NCI-H128 (cell line): ENCODE results near the gene EFHC1.
"Not testable (repeated sequence)": the region's sequence is repeated elsewhere in the genome, so short reads cannot be mapped to it uniquely, and the experiment has no call there.

Experiments used
- DNase-seq: peaks from one replicate; lab custom pipeline; 2025; ENCODE audit not compliant: unreplicated experiment; lab: John Stamatoyannopoulos, UW

Gene EFHC1

DNA sequence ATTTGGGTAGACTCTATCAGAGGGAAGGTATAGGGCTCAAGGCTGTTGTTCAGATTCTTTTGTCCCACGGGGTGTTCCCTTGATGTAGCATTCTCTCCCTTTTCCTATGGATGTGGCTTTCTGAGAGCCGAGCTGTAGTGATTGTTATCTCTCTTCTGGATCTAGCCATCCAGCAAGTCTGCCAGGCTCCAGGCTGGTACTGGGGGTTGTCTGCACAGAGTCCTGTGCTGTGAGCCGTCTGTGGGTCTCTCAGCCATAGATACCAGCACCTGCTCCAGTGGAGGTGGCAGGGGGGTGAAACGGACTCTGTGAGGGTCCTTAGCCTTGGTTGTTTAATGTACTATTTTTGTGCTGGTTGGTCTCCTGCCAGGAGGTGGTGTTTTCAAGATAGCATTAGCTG lies 13.2 kb downstream of the EFHC1 start:
- not testable (repeated sequence) for DNase-seq

DNA sequence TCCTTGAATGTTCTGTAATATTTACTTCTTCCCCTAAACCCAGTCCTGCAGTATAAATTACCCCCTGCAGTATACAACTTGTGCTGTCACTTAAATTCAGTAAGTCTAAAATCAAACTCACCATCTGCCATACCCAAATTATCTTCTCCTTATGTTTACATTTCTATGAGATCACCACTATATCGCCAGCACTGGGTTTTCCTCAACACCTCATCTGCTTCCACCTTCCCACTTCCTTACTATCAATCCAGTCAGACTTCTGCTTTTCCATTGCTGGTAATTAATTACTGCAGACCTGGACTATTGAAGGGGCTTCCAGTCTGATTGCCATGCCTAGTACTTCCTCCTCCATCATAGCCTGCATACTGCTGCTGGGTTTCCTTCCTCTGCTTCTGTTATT lies 15.2 kb downstream of the EFHC1 start:
- DNase-seq, result no peak

DNA sequence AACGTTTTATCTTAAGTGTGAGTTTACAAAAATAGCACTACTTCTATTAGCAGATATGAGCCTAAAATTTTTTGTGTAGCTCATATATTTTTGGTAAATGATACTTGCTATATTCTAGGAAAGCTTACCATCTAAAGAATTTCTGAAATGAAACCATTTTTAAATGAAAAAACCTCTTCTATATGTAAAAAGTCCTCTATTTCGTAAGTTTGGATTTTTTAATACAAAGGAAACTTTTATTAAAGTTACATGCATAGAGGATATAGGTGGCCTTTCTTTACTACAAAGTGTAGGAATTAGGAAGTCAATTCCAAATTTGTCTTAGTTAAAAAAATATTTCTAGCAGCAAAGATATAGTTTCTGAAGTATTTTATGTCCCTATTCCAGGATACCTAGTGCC lies 18.8 kb downstream of the EFHC1 start:
- DNase-seq, result no peak

DNA sequence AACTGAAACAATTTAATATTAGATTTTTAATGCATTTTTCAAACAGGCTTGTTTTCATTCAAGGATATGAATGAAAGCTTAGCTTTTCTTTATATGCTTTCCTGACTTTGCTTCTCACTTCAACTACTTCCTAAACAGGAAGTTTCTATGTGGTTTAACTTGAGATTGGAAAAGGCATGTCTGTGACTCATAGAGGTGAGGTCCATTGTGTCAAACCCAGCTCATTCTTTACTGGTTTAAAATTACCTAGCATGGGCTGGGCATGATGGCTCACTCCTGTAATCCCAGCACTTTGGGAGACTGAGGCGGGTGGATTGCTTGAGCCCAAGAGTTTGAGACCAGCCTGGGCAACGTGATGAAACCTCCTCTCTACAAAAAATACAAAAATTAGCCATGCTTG lies 34.4 kb downstream of the EFHC1 start:
- DNase-seq, result no peak

DNA sequence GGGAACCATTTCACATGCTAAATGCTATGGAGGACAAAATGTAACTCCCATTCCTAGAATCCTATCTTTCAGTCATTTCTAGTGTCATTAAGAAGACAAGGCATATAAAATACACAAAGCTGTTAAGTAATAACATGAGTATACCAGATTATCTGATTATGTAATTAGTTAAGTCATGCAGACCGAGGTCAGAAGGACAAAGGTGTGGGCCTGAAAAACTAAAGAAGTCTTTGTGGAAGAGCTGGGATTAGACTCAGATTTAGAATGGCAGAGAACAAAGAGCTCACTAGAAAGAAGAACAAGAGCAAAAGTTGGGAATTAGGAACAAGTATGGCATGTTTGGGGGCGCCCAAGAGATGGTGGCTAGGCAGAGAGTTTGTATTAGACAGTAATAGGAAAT lies 37.0 kb downstream of the EFHC1 start:
- no peak for DNase-seq

DNA sequence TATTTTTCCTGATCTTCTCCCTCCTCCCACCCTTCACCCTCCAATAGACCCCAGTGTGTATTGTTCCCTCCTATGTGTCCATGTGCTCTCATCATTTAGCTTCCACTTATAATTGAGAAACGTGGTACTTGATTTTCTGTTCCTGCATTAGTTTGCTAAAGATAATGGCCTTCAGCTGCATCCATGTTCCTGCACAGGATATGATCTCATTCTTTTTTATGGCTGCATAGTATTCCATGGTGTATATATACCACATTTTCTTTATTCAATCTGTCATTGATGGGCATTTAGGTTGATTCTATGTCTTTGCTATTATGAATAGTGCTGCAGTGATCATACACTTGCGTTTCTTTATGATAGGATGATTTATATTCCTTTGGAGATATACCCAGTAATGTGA lies 41.1 kb downstream of the EFHC1 start:
- DNase-seq, result not testable (repeated sequence)

DNA sequence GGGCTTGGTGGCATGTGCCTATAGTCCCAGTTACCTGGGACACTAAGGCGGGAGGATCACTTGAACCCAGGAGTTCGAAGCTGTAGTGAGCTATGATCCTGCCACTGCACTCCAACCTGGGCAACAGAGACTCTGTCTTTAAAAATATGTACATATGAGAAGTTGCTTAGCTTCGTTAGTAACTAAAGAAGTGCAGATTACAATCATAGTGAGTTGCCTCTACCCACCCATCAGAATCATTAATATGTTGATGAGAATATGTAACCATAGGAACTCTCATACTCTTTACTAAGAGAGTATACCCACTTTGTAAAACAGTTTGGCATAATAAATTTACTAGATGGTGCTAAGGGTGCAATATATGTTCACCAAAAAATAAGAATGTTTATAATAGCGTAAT lies 54.0 kb downstream of the EFHC1 start:
- no peak for DNase-seq

DNA sequence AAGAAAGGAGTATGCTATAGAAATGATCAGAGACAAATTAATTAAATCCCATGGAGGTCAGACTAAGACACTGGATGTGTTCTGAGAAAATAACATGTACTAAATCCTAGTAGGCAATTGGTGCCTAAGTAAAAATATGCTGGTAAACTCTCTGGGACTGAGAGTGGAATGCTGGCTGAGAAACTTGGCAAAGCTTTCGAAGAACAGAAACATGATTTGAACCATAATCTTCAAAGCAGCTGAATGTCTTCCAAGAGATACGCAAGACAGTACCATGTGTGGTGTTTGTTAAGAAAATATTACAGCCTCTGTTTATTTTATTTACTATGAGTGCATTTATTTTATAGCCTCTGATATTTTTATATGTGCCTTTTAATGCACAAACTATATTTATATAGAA lies 55.2 kb downstream of the EFHC1 start:
- DNase-seq, result no peak

DNA sequence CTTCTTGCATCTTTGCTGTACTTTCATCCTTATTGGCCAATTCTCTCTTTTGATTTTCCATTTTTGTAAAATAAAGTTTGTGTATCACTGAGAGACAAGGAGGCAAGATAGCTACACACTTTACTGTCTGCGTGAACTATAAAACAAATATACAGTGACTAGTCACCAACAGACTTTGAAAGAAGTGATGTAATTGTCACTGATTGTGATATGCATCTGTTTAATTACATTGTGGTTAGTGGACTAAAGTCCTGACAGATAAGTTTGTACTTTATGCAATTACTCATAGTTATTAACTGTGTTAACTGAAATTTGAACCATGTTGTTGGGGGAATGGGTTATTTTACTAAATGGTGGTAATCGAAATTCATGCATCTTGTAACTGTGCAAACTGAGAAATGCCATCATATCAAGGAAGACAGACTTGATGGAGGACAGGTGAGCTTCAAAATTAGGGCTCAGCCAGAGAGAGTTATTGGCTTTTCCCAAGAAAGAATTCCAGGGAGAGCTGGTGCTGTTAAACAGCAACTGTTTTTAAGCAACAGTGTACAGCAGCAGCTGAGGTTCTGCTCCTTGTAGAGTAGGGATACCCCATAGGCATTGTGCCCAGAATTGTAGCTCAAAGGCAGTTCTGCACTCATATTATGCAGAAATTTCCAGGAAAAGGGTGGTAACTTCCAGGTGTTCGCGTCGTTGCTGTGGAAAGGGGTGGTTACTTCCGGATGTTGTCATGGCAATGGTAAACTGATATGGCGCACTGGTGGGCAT lies 62.9 kb downstream of the EFHC1 start:
- no peak for DNase-seq

DNA sequence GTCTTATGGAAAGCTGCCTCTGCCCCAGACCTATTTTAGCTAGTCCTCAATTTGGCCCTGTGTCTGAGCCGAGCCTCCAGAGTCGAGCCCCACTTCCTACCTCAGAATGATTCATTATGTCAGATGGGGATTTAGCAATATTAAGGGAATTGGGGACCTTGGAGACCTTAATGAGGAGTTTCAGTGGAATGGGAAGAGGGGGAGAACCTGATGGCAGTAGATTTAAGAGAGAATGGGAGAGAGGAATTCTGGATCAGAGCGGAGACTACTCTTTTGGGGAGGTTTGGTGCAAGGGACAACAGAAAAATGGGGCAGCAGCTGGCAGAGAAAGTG lies 63.5 kb downstream of the EFHC1 start:
- DNase-seq, result no peak

DNA sequence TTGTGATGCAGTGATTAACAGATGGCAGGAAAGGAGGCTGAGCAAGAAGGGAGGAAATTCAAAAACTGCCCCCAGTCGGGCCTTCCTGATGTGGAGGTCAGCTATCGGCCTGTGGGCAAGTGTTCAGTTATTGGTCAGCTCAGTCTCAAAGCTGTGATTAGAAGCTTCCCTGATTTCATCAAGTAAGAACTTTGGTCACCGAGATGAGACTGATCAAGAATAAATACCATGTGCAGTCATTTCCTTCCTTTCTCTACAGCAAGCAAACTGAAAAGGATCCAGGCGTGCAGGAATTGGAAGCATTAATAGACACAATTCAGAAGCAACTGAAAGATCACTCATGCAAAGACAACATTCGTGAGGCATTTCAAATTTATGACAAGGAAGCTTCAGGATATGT lies 69.7 kb downstream of the EFHC1 start:
- DNase-seq, result no peak

DNA sequence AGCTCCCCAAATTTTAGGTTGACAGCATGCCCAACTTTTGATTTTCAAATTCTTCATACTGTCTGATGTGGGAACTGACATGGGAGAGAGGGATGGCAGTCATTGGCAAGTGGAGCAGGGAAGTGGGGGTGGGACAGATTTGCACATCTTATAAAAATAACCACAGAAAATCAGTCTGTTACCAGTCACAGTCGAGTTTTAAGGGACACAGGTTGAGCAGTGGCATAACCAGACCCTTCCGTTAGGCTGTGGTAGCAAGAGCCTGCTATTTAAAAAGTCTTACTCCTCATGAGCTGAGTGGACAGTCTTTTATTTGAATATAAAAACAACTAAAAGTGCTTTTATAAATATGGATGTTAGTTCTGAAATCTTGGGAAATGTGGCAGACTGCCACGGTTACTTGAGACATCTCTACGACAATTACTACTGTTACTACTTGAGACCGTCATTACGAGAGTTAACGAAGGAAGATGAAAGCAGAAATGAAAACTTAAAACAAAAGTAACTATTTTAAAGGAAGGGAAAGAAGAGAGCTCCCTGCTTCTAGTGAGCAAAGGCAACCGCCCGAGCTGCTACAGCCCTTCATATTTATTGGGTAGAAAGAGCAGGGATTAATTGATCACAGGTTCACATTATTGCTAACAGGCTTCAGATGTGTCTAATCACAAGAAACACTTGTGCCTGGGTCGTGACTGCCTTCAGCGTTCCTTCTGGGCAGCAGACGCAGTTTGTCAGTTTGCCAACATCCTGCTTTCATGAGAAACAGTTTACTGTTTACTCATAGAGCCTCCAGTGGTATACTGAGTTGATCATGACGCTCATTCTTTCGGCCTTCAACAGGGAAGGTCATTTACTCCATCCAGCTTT lies 71.3 kb downstream of the EFHC1 start:
- no peak for DNase-seq

DNA sequence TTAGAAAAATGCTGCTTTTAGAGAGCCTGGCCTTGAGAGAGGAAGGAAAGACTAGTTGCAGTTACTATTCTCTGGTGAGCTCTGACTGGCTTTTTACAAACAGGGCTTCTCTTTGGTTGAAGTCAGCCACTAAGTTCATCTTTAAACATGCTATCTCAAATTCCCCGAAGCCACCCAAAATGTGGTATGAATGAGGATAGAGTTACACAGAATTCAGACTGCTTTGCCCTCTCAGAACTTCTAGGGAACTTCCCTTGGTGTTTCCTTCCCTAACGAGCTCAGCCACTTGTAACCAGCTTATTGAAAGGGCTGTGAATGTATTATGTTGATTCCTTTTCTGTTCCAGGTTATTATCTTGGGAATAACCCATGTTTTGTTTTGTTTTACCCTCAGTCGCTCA lies 73.5 kb downstream of the EFHC1 start:
- no peak for DNase-seq

DNA sequence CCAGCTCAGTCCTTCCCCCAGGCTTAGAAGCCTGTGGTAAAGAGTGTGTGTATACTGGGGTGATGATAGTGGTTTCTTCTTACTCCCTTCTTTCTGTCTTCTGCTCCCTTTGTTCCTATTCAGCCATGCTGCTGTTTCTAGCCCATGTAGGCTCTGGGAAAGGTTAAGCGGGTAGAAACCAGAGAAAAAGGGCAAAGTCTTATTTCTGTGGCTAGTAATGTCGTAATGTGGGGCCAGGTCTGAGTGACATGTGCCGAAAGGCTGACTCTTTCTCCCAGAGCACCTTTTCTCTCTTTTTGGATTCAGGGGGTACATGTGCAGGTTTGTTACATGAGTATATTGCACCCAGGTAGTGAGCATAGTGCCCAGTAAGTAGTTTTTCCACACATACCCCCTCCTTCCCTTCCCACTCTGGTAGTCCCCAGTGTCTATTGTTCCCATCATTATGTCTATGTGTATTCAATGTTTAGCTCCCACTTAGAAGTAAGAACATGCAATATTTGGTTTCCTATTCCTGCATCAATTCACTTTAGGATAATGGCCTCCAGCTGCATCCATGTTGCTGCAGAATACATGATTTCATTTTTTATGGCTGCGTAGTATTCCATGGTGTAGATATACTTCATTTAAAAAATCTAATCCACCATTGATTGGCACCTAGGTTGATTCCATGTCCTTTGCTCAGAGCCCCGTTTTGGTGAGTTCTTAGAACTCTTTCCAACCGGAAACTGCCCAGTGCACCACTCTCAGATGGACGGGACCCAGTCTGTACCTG lies 74.3 kb downstream of the EFHC1 start:
- DNase-seq, result no peak

DNA sequence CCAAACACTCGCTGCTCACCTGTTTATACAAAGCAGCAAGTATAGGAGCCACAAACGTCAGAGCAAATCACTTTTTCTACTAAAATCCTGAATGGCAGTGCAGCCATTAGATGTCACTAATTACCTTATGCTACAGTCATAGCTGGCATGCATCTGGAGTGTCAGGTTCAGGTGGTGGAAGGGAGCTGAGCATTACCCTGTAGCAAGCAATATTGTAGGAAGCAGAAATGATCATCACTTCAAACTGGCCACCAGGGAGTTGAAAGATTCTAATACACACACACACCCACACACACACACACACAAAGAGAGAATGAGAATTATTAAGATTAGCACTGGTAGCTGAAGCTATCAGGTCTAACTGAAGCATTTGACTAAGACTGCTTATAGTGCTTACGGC lies 75.8 kb downstream of the EFHC1 start:
- peak; percentile 6 for DNase-seq

DNA sequence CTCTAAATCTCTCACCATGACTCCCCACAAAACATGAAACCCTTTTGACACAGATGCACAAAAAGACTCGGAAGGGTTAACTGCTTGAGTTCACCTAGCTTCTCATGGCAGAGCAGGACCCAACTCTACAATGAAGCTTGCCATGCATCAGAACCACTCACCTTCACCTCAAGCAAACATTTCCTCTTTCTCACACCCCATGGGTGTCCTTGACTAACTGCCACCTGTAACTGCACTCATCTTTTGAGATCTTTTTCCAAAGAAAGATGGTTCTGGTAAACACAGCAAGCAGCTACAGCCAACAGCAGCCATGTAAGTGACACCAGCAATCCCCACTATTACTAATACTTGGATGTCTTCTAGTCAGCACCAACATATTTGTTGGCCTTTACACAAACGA lies 76.5 kb downstream of the EFHC1 start:
- DNase-seq, result no peak

DNA sequence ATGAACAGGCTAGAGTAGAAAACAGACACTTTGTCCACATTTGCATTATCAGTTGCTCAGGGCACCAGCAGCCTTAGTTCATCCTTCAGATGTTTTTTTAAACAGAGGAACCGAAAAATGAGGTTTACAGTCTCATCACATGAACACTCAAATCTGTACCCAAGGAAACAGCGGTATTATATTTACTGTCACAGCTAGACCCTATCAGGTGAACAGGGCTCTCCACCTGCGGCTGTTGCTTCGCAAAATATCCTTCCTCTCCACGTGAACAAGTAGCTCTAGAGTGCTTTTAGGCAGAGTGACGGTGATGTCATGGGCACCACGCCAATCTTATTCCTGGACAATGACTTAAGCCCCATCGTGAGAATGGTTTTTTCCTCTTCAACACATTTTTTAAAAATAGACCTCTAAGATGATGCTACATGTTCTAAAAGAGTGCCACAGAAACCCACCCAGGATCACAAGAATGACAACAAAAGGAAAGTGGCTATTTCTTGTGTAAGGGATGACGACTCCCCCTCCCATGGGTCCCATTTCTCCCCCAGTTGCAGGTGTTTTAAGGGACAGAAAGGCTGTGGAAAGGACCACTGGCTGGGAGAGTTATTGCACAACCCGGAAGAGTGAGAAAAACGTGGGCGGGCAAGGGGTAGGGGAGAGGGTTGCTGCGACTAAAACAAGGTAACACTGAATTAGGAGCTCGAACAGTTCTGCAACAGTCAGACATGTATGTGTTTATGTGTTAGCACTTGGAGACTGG lies 77.7 kb downstream of the EFHC1 start:
- DNase-seq, result peak; percentile 87

DNA sequence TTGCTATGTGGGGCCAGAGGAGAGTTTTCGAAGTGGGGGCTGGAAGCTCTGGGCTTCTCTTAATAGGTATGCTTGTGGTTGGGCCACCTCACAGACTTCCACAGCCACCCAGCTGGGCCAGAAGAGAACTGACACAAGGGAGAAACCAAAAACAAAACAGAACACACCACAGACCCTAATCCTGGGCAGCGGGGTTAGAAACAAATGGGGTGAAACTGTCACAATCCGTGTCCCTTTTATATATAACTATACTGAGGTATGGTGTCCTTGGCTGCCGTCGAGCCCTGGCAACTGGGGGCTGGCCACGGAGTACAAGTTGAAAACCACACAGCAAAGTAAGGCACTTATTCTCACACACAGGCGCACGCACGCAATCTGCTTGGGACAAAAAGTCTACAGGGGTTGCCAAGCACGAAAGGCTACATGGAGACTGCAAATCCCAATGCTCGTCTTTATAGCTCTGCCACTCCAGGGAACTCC lies 78.4 kb downstream of the EFHC1 start:
- DNase-seq, result no peak

DNA sequence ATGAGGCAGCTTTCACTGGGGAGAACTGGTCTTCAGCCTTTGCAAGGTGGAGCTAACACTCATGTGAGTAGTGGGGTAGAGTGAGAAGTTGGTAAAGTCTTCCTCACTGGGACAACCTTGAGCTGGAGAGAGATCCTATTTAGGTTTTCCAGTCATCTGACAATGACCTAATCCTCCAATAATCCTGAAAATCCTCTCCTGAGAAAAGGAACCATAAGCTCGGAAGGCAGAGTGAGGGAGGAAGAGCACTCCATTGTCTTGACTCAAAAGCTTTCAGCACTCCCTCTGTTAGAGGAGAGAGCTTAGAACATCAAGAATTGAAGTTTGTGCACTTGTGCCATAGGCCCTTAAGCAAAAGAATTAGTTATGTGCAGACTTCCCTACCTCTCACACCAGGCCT lies 78.9 kb downstream of the EFHC1 start:
- no peak for DNase-seq

DNA sequence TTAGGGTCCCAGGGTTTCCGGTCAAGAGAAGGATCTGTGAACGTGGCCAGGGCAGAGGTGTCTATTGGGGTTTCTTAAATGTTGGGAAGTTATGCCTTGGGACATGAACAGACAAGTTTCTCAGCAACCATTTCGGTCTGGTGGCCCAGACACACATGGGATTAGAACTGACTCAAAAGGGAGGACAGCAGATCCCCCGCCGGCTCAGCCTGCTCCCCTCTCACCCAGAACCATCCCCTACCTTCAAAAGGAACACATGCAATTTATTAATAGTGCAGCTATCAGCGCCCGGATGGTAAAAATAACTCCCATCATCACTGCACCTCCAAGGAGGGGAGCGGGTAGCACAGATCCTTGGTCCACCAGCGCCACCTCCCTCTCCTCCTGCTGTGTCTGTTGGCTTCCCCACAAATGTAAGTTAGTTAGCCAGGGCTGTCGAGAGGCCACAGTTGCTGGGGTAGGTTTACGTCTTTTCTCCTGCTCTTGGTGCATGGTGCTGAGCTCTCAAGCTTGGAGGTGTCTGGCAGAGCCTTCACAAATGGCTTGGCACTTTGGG lies 79.6 kb downstream of the EFHC1 start:
- no peak for DNase-seq
